Kidney (tissue), 14 donors: ENCODE results near the gene BACH2. TPM values are rescaled to one million over a fixed set of nuclear protein-coding genes. Genes with fewer than 3 reads are reported as not detected.

Experiments used
- DNase-seq, 5 donors: peaks; one replicate each; pipeline ENCODE4 v3.0.0-alpha.2; 2013 to 2020
- FAIRE-seq: peaks from 2 replicates; lab custom pipeline; 2012; peaks lifted over from hg19 to GRCh38; lab: Jason Lieb, UNC
- H3K27ac ChIP-seq, 2 donors: one replicate each; pipeline ENCODE4 v1.7.0; 2013; ENCODE audit warnings: low read depth in 2 of 2, low read length in 2 of 2, inconsistent platforms in 1 of 2
- H3K27me3 ChIP-seq: one replicate; pipeline ENCODE4 v1.7.1; 2013; ENCODE audit warnings: low read length, inconsistent platforms; ENCODE audit not compliant: control insufficient read depth, insufficient read depth
- H3K36me3 ChIP-seq, 3 donors: one replicate each; pipeline versions ENCODE4 v1.7.0 to v1.7.1; 2013; ENCODE audit warnings: low read length in 3 of 3, control low read depth in 1 of 3, inconsistent platforms in 1 of 3; ENCODE audit not compliant: insufficient read depth in 3 of 3, control insufficient read depth in 2 of 3
- H3K4me1 ChIP-seq, 3 donors: one replicate each; pipeline versions ENCODE4 v1.7.0 to v1.7.1; 2013; ENCODE audit warnings: low read length in 3 of 3, inconsistent platforms in 1 of 3, low read depth in 1 of 3; ENCODE audit not compliant: control insufficient read depth in 2 of 3, insufficient read depth in 2 of 3
- H3K4me3 ChIP-seq, 3 donors: one replicate each; pipeline versions ENCODE4 v1.7.0 to v1.8.1; 2013; ENCODE audit warnings: low read length in 3 of 3, control low read depth in 1 of 3, inconsistent platforms in 1 of 3
- H3K9ac ChIP-seq, 3 donors: one replicate each; pipeline versions ENCODE4 v1.7.0 to v1.7.1; 2013; ENCODE audit warnings: low read length in 3 of 3, control low read depth in 1 of 3, inconsistent platforms in 1 of 3
- H3K9me3 ChIP-seq, 3 donors: one replicate each; pipeline versions ENCODE4 v1.7.0 to v1.7.1; 2013; ENCODE audit warnings: low read length in 3 of 3, control low read depth in 1 of 3, inconsistent platforms in 1 of 3; ENCODE audit not compliant: control insufficient read depth in 2 of 3, insufficient read depth in 1 of 3
- intact Hi-C: fragments of 100-400 bp; cut with DNase I; formaldehyde crosslinking; loops from one replicate; pipeline ENCODE4 v1.11.1; 2022
- polyA plus RNA-seq: library from polyadenylated mRNA; stranded (reverse); fragments of 350-450 nt; fragmentation: Illumina TruSeq; extraction: RNeasy Lipid Tissue Mini Kit (QIAGEN cat#74804); gene quantifications from one replicate; pipeline ENCODE4 v1.2.3, GENCODE V29; 2014; ENCODE audit warnings: low read depth, low replicate concordance; ENCODE audit not compliant: insufficient read depth
- total RNA-seq: library from RNA; stranded (reverse); fragmentation: NEBNext Ultra II Directional; extraction: Animal tissue kit (Norgen Biotek cat#: 25700); gene quantifications from one replicate; pipeline ENCODE4 v1.2.1, GENCODE V29; 2021
- TF ChIP-seq, protein P1 (sequence below): IDR thresholded peaks from 3 replicates; pipeline ENCODE4 v1.5.1; 2012; ENCODE audit warnings: mild to moderate bottlenecking, moderate library complexity, borderline replicate concordance; ENCODE audit not compliant: insufficient read depth; ENCODE audit errors: extremely low read depth
- donor health status: control.
- donor health status: control.
- donor health status: control.
- donor health status: control.
- donor health status: control.
- donor health status: DM: yes; HTN: yes; CAD: no.
- donor health status: Normal renal cell carcinoma (clear cell type).

The BACH2 gene
- total and polyA plus RNA-seq, 2 donors from 2014 or later, result 0.32 to 6.9 TPM

DNA sequence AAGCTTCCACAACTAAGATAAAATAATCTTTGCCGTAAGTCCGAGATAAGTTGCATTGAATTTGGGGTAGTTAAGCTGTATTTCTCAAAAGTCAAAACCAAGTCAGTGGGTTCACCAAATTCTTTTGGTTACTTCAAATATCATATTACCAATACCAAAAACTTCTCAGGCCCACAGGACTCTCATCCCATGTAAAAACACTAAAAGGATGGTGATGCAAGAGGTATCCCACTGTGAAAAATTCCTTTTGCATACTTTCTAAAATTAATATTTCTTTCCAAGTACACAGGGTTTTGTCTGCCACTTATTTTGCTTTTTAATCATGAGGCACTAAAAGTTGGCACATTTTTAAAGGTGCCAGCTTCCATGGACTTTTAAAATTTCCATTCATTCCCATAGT, 251.1 kb downstream of the BACH2 start:
- no peak for FAIRE-seq

DNA sequence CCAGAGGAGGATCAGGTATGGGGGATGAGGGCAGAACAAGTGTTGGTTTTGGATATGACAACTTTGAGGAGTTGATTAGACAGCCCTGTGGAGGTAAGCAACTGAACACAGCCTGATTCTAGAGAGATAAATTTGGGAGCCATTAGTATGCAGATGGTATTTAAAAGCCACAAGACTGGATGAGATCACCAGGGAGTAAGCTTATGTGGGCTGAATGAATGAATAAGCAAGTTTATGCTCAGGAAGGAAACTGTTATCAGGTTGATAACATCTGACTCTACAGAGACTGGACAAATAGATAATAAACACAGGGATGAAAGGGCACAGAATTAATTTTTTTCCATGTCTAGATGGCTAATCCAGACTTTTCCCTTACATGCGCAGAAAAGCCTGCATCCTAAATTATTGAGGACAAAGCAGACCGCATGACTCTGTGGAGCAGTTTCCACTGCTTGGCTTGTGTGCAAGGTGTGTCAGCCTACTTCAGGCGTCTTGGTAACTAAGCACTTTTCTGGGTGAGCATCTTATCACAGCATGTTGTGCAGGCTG, 251.7 kb downstream of the BACH2 start:
- Histone ChIP-seq H3K4me1 (no peaks in the 10 kb centered on the region), H3K9me3 (no peaks in the 10 kb centered on the region), H3K36me3 (no peaks in the 10 kb centered on the region), H3K27me3 (no peaks in the 10 kb centered on the region), H3K27ac (no peak overlapping the region), H3K9ac (no peak overlapping the region), H3K4me3 (no peak overlapping the region)
- TF ChIP-seq, protein P1, sequence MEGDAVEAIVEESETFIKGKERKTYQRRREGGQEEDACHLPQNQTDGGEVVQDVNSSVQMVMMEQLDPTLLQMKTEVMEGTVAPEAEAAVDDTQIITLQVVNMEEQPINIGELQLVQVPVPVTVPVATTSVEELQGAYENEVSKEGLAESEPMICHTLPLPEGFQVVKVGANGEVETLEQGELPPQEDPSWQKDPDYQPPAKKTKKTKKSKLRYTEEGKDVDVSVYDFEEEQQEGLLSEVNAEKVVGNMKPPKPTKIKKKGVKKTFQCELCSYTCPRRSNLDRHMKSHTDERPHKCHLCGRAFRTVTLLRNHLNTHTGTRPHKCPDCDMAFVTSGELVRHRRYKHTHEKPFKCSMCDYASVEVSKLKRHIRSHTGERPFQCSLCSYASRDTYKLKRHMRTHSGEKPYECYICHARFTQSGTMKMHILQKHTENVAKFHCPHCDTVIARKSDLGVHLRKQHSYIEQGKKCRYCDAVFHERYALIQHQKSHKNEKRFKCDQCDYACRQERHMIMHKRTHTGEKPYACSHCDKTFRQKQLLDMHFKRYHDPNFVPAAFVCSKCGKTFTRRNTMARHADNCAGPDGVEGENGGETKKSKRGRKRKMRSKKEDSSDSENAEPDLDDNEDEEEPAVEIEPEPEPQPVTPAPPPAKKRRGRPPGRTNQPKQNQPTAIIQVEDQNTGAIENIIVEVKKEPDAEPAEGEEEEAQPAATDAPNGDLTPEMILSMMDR, result no peak
- FAIRE-seq (no peak), DNase-seq (no peak)
- intact Hi-C loops, result no loop called here

More for the DNA sequence above, 251.1 kb downstream of the BACH2 start:
- Histone ChIP-seq H3K9me3 (no peaks in the 10 kb centered on the region), H3K27ac (no peak overlapping the region), H3K27me3 (no peaks in the 10 kb centered on the region), H3K4me3 (no peak overlapping the region), H3K9ac (no peak overlapping the region), H3K4me1 (no peaks in the 10 kb centered on the region), H3K36me3 (no peaks in the 10 kb centered on the region)
- TF ChIP-seq, protein P1, result no peak
- no peak for DNase-seq
- intact Hi-C loops, result no loop called here

DNA sequence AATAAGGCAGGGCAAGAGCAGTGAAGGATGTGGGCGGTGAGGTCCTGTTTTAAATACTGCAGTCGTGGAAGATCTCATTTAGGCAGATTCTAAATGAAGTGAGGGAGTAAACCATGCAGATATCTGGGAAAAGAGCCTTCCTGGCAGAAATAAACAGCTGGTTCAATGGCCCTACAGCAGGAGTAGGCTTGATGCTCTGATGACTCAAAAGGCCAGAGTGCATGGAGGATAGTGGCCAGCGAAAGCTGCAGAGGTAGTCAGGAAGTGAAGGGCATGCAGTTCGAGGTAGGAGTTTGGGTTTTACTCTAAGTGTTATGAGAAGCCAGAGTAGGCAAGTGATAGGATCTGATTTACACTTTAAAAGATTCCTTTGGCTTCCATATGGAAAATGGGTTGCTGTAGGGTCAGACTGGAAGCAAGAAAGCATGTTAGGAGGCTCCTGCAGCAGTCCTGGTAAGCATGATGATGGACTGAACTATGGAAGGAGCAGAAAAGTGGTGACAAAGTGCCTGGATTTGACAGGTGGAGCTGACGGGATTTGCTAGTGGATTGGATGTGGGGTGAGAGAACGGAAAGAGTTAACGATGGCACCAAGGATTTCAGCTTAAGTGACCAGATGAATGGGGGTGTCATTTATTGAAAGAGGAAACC, 252.3 kb downstream of the BACH2 start:
- no peak for FAIRE-seq
- H3K4me1 ChIP-seq, result no peaks in the 10 kb centered on the region
- TF ChIP-seq, protein P1, result no peak
- no peak overlapping the region for H3K9ac ChIP-seq
- H3K9me3 ChIP-seq, result no peaks in the 10 kb centered on the region
- intact Hi-C loops, result no loop called here
- no peak overlapping the region for H3K4me3 ChIP-seq
- no peak overlapping the region for H3K27ac ChIP-seq
- no peaks in the 10 kb centered on the region for H3K36me3 ChIP-seq
- no peaks in the 10 kb centered on the region for H3K27me3 ChIP-seq
- no peak for DNase-seq
